Mucosa of rectum (tissue), 2 donors: ENCODE measurements around the gene ZSCAN29.

Source experiments
- H3K27ac ChIP-seq, 2 donors: one replicate each; pipeline ENCODE4 v1.7.0; 2013; ENCODE audit warnings: inconsistent platforms in 2 of 2, low read depth in 2 of 2, low read length in 2 of 2
- H3K27me3 ChIP-seq, 2 donors: one replicate each; pipeline ENCODE4 v1.7.0; 2013; ENCODE audit warnings: low read length in 2 of 2; ENCODE audit not compliant: control insufficient read depth in 2 of 2, insufficient read depth in 2 of 2
- H3K36me3 ChIP-seq, 2 donors: one replicate each; pipeline ENCODE4 v1.7.0; 2013; ENCODE audit warnings: low read length in 2 of 2; ENCODE audit not compliant: control insufficient read depth in 2 of 2, insufficient read depth in 2 of 2
- H3K4me1 ChIP-seq, 2 donors: one replicate each; pipeline ENCODE4 v1.7.0; 2013; ENCODE audit warnings: low read length in 2 of 2, mild to moderate bottlenecking in 1 of 2; ENCODE audit not compliant: control insufficient read depth in 2 of 2, insufficient read depth in 2 of 2
- H3K4me3 ChIP-seq, 2 donors: one replicate each; pipeline ENCODE4 v1.7.0; 2013; ENCODE audit warnings: low read length in 2 of 2
- H3K9ac ChIP-seq, 2 donors: one replicate each; pipeline ENCODE4 v1.7.0; 2013; ENCODE audit warnings: low read length in 2 of 2, low read depth in 1 of 2, mild to moderate bottlenecking in 1 of 2
- H3K9me3 ChIP-seq, 2 donors: one replicate each; pipeline ENCODE4 v1.7.0; 2013; ENCODE audit warnings: low read length in 2 of 2; ENCODE audit not compliant: control insufficient read depth in 2 of 2
- donor health status: healthy.
- donor health status: Normal muscosa, but diverticular disease.

ZSCAN29 gene

DNA sequence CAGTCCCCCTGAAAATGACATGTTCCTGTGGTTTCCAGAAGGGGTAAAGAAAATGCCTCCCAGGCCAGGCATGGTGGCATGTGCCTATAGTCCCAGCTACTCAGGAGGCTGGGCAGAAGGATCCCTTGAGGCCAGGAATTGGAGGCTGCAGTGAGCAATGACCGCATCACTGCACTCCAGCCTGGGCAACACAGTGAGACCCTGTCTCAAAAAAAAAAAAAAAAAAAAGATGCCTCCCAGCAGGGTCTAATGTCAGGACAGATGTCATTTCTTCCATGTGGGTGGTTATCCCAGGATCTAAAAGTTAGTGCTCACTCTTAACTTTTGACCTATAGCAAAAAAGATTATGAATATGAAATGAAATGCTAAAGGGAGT, 53.9 kb downstream of the ZSCAN29 start:
- H3K27ac ChIP-seq: no peak overlapping the region
- H3K27me3 ChIP-seq: peaks cover 0 to 2% of the 10 kb centered on the region in 2 donors
- no peaks in the 10 kb centered on the region for H3K9me3 ChIP-seq
- no peaks in the 10 kb centered on the region for H3K4me1 ChIP-seq
- H3K36me3 ChIP-seq: no peaks in the 10 kb centered on the region
- H3K9ac ChIP-seq: no peak overlapping the region
- H3K4me3 ChIP-seq: no peak overlapping the region

GRCh38 chr15:43316016-43316970, 54.5 kb downstream of the ZSCAN29 start:
- H3K27me3 ChIP-seq: peaks cover 0 to 2% of the 10 kb centered on the region in 2 donors
- no peak overlapping the region for H3K4me3 ChIP-seq
- H3K9ac ChIP-seq: no peak overlapping the region
- H3K36me3 ChIP-seq: no peaks in the 10 kb centered on the region
- H3K4me1 ChIP-seq: no peaks in the 10 kb centered on the region
- H3K27ac ChIP-seq: peak overlapping the region in 1 of 2 donors; percentile 35
- no peaks in the 10 kb centered on the region for H3K9me3 ChIP-seq

DNA sequence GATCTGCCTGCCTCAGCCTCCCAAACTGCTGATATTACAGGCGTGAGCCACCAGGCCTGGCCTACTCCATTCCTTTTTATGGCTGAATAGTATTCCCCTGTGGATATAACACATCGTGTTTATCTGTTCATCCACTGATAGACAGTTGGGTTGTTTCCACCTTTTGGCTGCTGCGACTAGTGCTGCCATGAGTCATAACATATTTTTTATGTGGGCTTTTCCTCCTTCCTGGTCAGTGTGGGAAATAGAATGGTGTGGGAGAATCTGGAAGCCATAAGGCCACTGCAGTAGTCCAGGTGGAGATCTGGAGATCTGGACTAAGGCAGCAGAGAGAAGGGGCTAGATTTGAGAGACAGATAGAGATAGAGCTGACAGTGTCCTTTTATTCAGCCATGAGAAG, 56.7 kb downstream of the ZSCAN29 start:
- H3K27me3 ChIP-seq: peaks cover 0 to 5% of the 10 kb centered on the region in 2 donors

DNA sequence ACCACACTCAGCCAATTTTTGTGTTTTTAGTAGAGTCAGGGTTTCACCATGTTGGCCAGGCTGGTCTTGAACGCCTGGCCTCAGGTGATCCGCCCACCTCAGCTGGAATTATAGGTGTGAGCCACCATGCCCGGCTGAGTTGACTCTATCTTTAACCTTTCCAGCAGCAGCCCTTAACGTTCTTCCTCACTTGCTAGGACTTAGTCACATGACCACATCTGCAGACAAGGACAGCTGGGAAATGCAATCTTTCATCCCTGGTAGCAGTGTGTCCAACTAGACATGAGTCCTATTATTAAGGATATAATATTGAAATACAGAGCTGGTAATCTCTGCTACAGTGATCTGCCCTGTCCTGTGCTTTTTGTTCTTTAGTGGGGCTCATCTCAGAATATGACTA, 58.5 kb downstream of the ZSCAN29 start:
- peaks cover 0 to 5% of the 10 kb centered on the region in 2 donors for H3K27me3 ChIP-seq

More for the DNA sequence above, 56.7 kb downstream of the ZSCAN29 start:
- Histone ChIP-seq H3K9ac (no peak overlapping the region), H3K9me3 (no peaks in the 10 kb centered on the region), H3K36me3 (no peaks in the 10 kb centered on the region), H3K4me1 (no peaks in the 10 kb centered on the region), H3K27ac (no peak overlapping the region), H3K4me3 (no peak overlapping the region)

More for the DNA sequence above, 58.5 kb downstream of the ZSCAN29 start:
- Histone ChIP-seq H3K27ac (no peak overlapping the region), H3K4me1 (no peaks in the 10 kb centered on the region), H3K9me3 (no peaks in the 10 kb centered on the region), H3K4me3 (no peak overlapping the region), H3K36me3 (no peaks in the 10 kb centered on the region), H3K9ac (no peak overlapping the region)
